Epithelial cell of esophagus (primary cell): ENCODE measurements around the gene SECISBP2L.
A peak's percentile ranks its signal among the peaks of the same experiment; 100 is the strongest.

Experiments
- DNase-seq: peaks from one replicate; pipeline ENCODE4 v3.0.0; 2010; ENCODE audit warnings: low read depth
- H3K4me3 ChIP-seq: 2 replicates; pipeline ENCODE4 v1.5.1; 2011; ENCODE audit warnings: mild to moderate bottlenecking, low read length, control low read depth
- TF ChIP-seq, protein P1 (sequence below): IDR thresholded peaks from 2 replicates; pipeline ENCODE4 v1.5.1; 2011; ENCODE audit warnings: low read depth, mild to moderate bottlenecking, low read length, control low read depth, inconsistent platforms; ENCODE audit not compliant: insufficient read depth; ENCODE audit errors: missing control alignments

SECISBP2L gene

GRCh38 chr15:49058559-49058958 lies 12.3 kb upstream of the SECISBP2L start:
- TF ChIP-seq, protein P1, sequence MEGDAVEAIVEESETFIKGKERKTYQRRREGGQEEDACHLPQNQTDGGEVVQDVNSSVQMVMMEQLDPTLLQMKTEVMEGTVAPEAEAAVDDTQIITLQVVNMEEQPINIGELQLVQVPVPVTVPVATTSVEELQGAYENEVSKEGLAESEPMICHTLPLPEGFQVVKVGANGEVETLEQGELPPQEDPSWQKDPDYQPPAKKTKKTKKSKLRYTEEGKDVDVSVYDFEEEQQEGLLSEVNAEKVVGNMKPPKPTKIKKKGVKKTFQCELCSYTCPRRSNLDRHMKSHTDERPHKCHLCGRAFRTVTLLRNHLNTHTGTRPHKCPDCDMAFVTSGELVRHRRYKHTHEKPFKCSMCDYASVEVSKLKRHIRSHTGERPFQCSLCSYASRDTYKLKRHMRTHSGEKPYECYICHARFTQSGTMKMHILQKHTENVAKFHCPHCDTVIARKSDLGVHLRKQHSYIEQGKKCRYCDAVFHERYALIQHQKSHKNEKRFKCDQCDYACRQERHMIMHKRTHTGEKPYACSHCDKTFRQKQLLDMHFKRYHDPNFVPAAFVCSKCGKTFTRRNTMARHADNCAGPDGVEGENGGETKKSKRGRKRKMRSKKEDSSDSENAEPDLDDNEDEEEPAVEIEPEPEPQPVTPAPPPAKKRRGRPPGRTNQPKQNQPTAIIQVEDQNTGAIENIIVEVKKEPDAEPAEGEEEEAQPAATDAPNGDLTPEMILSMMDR: no peak
- no peak overlapping the region for H3K4me3 ChIP-seq
- no peak for DNase-seq

DNA sequence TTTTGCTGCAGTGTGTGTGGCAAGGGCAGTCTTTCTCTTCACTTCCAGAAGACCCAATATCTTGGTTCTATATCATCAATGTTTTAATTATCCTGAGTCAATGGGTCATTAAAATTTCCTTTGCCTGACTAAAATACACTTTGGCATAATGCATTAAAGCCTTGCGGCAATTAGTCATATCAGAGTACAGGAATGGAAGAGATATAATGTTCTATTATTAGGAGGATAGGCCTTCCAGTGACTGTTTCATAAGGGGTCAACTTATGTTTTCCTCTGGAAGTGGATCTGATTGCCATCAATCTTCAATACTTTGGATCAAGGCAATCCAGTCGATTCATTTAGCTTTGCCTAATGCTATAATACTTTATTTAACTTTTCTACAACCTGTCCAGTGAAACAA lies 9.4 kb upstream of the SECISBP2L start:
- no peak overlapping the region for H3K4me3 ChIP-seq
- DNase-seq: no peak
- TF ChIP-seq, protein P1: no peak

GRCh38 chr15:49052662-49053061 lies 6.4 kb upstream of the SECISBP2L start:
- DNase-seq: no peak
- TF ChIP-seq, protein P1: no peak
- H3K4me3 ChIP-seq: no peak overlapping the region

- H3K4me3 ChIP-seq: no peak overlapping the region
- TF ChIP-seq, protein P1: no peak
- no peak for DNase-seq
These were observed 1.2 kb upstream of the SECISBP2L start for GRCh38 chr15:49047456-49047855.

GRCh38 chr15:49045751-49046219 lies 461 bp downstream of the SECISBP2L start:
- DNase-seq: peak; percentile 38
- TF ChIP-seq, protein P1: no peak
- peak overlapping the region; percentile 57 for H3K4me3 ChIP-seq

DNA sequence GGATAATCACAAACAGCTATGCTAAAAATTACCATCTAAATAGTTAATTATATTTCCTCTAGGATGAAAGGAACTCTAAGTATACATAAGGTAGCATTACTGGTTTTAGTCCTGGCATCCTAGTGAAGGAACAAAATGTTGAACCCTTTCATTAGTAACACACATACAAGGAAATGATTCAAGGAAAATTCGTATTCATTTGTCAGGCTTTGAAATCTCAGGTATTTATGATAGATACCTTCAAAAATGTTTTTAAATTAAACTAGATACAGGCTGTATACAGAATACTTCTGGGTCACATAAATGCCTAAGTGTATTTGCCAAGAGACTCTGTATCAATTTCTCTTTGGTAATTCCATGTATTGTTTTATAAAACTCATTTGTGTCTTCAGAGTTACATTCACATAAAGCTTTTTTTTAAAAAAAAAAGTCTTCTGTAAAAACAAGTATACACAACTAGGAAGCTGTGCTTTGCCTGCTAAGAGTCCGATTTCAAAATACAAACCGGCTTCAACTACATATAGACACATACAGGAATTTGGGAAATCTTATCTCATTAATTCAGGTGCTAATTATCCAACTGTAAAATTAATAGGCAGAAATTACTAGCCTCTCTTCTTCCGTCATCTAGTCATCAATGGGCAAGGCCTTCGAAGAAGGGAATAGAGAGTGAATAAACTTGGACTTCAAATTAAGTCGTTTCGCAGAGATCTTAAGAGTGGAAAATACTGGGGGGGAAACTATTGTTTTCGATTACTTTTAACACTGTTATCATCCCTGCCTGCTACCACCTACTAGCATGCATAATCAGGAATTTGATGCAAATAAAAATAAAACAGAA lies 1.3 kb downstream of the SECISBP2L start:
- peak; percentile 10 for DNase-seq
- peak overlapping the region; percentile 57 for H3K4me3 ChIP-seq
- TF ChIP-seq, protein P1: no peak

- TF ChIP-seq, protein P1: no peak
- no peak for DNase-seq
- H3K4me3 ChIP-seq: no peak overlapping the region
These were observed 2.2 kb downstream of the SECISBP2L start for GRCh38 chr15:49044002-49044401.
